Omental fat pad (tissue), 4 donors: Measurements from ENCODE around the gene PLXNA4. TPM values are rescaled to one million over a fixed set of nuclear protein-coding genes. Genes with fewer than 3 reads are reported as not detected.
"Not testable (repeated sequence)": the region's sequence is repeated elsewhere in the genome, so short reads cannot be mapped to it uniquely, and the experiment has no call there.

Source experiments
- ATAC-seq: fragments of 150-250 bp; one replicate; pipeline ENCODE4 v1.9.1; 2016; ENCODE audit warnings: mild to moderate bottlenecking, moderate library complexity; ENCODE audit not compliant: low FRiP score
- DNase-seq: peaks from one replicate; pipeline ENCODE4 v3.0.0-alpha.2; 2019; ENCODE audit warnings: low spot score
- CTCF ChIP-seq, 3 donors: fragments of 450-650 bp; IDR thresholded peaks; one replicate each; pipeline ENCODE4 v1.5.1; 2016 to 2017; ENCODE audit warnings: antibody characterized with exemption in 3 of 3, mild to moderate bottlenecking in 3 of 3, moderate library complexity in 2 of 3
- total RNA-seq, 4 donors: library from RNA; depleted of rRNA; stranded (reverse); fragments of >200 nt; gene quantifications; one replicate each; pipeline ENCODE4 v1.1.0, GENCODE V29; 2016

Gene PLXNA4
- total RNA-seq, 4 donors from 2014 or later: 31.4 to 111 (median 41.9) TPM

DNA sequence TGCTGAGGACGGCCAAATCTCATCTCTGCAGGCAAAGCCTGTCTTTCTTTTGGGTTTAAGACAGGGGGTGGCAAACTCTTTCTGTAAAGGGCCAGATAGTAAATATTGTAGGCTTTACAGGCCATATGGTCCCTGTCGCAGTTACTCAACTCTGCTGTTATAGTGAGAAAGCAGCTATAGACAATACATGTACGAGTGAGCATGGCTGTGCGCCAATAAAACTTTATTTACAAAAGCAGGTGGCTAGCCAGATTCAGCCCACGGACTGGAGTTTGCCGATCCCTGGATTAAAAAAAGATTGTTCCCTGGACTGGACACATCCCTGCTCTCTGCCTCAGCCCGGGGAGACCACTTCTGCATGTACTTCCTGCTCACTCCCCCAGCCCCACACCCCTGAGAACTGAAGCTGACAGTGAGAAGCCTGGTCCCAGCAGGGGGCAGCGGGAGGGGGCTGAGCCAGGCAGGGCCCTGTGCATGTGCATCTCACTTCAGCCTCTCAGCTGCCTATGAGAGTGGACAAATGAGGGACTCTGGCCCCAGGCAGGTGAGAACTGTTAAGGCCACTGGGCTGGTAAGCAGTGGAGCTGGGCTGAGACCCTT is 392.4 kb downstream of the PLXNA4 start:
- ATAC-seq (no peak), DNase-seq (no peak)
- no peak for TF ChIP-seq CTCF (IDR thresholded peaks at IDR 0.05)

GRCh38 chr7:132182992-132183391 is 393.3 kb downstream of the PLXNA4 start:
- TF ChIP-seq CTCF (IDR thresholded peaks at IDR 0.05): no peak
- DNase-seq: no peak
- no peak for ATAC-seq

- no peak for DNase-seq
- no peak for ATAC-seq
- TF ChIP-seq CTCF (IDR thresholded peaks at IDR 0.05): no peak
Measured at GRCh38 chr7:132181946-132182685, 394.2 kb downstream of the PLXNA4 start.

DNA sequence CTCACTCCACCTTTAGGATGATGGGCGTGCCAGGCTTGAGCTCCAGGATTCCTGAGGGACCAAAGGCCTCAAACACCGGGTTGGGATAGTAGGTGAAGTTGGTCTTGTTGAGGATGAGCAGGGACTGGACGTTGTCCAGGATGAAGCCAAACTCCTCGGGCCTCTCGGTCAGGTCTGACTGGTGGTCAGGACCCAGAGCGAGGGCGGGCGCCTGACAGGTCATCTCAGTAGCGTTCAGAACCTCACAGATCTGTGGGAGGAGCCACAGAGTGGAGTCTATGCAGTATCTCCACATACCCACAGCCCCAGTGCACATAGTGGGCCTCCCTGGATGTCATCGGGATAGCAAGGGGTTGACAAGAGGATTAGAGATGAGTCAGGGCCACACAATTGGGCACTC is 394.9 kb downstream of the PLXNA4 start:
- no peak for DNase-seq
- no peak for ATAC-seq
- no peak for TF ChIP-seq CTCF (IDR thresholded peaks at IDR 0.05)

GRCh38 chr7:132180481-132180880 is 395.8 kb downstream of the PLXNA4 start:
- DNase-seq (no peak), ATAC-seq (no peak)
- no peak for TF ChIP-seq CTCF (IDR thresholded peaks at IDR 0.05)

DNA sequence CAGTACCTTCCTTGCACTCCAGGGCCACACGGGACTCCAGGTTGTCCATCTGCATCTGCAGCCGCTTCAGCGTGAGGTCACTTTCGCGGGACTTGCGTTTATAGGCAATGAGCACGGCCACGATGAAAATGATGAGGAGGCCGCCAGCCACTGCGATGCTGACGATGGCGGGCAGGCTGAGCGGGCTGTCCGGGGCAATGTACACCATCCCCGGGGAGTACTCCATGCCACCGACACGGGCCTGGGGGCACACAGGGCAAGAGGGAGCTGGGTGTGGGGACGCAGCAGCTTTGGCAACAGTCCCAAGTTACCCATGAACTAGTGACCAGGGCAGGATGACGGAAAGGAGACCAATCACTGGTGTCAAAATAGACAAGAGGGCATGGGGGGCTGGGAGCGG is 396.6 kb downstream of the PLXNA4 start:
- ATAC-seq (no peak), DNase-seq (no peak)
- no peak for TF ChIP-seq CTCF (IDR thresholded peaks at IDR 0.05)

DNA sequence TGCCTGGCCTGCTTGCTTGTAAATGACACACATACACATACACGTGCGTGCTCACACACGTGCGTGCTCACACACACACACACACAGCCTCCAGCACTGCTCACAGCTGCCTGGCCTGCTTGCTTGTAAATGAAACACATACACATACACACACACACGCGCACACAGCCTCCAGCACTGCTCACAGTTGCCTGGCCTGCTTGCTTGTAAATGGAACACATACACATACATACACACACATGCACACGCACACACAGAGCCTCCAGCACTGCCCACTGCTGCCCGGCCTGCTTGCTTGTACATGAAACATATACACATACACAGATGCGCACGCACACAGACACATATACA is 397.2 kb downstream of the PLXNA4 start:
- ATAC-seq (no peak), DNase-seq (no peak)
- TF ChIP-seq CTCF (IDR thresholded peaks at IDR 0.05): no peak

GRCh38 chr7:132178402-132179079 is 397.7 kb downstream of the PLXNA4 start:
- not testable (repeated sequence) for DNase-seq, ATAC-seq
